GM12874 (cell line): Measurements from ENCODE around the gene STAT5B.

Experiments used
- TF ChIP-seq, protein P1 (sequence below): IDR thresholded peaks from 2 replicates; pipeline ENCODE4 v1.5.1; 2011; ENCODE audit warnings: low read depth, mild to moderate bottlenecking, control low read depth, low read length, moderate library complexity; ENCODE audit not compliant: insufficient read depth

The STAT5B gene

GRCh38 chr17:42192189-42193126, 83.7 kb downstream of the STAT5B start:
- TF ChIP-seq, protein P1, sequence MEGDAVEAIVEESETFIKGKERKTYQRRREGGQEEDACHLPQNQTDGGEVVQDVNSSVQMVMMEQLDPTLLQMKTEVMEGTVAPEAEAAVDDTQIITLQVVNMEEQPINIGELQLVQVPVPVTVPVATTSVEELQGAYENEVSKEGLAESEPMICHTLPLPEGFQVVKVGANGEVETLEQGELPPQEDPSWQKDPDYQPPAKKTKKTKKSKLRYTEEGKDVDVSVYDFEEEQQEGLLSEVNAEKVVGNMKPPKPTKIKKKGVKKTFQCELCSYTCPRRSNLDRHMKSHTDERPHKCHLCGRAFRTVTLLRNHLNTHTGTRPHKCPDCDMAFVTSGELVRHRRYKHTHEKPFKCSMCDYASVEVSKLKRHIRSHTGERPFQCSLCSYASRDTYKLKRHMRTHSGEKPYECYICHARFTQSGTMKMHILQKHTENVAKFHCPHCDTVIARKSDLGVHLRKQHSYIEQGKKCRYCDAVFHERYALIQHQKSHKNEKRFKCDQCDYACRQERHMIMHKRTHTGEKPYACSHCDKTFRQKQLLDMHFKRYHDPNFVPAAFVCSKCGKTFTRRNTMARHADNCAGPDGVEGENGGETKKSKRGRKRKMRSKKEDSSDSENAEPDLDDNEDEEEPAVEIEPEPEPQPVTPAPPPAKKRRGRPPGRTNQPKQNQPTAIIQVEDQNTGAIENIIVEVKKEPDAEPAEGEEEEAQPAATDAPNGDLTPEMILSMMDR, result no peak

DNA sequence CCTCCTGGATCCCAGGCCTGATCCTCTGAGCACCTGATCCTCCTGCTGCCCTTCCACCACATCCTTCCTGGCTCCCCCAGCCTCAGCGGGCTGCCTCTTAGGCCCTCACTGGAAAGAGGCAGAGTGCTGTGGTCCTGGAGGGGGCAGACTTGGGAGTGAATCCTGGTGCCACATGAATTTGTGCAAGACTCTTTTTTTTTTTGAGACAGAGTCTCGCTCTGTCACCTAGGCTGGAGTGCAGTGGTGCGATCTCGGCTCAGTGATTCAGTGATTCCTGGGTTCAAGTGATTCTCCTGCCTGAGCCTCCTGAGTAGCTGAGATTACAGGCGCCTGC, 84.9 kb downstream of the STAT5B start:
- TF ChIP-seq, protein P1, result no peak

DNA sequence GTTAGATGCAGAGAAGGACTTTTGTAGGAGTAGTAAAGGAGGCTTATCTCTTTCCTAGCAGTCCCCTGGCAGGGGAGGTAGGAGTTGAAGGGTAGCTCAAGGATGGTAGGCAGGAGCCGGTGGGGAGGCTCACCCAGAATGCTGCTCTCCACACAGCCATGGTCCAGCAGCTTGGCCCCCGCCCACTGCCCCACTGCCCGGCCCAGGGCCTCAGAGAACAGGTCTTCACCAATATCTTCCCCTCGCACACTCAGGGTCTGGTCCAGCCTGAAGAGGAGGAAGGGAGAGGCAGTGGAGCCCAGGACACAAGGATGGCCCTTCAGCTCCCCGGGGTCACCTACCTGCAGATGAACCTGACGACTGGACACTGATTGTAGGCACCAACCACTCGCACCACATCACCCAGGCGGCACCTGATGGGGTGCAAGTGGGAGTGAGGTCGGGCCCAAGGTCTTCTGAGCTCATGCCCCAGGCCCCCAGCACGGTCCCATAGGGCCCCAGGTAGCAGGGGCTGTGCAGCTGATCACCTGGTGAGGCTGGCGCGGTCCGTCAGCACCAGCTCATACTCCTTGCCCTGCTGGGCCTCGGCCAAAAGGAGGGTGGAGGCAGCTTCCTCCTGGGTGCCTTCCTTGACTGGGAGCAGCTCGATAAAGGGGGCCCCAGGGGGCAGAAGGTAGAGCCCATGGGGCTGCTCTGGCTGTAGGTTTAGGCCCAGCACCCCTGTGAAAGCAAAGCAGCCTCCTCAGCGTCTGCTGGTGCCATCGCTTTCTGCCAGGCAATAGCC, 85.5 kb downstream of the STAT5B start:
- TF ChIP-seq, protein P1, result no peak

GRCh38 chr17:42189651-42189965, 86.6 kb downstream of the STAT5B start:
- TF ChIP-seq, protein P1, result no peak

DNA sequence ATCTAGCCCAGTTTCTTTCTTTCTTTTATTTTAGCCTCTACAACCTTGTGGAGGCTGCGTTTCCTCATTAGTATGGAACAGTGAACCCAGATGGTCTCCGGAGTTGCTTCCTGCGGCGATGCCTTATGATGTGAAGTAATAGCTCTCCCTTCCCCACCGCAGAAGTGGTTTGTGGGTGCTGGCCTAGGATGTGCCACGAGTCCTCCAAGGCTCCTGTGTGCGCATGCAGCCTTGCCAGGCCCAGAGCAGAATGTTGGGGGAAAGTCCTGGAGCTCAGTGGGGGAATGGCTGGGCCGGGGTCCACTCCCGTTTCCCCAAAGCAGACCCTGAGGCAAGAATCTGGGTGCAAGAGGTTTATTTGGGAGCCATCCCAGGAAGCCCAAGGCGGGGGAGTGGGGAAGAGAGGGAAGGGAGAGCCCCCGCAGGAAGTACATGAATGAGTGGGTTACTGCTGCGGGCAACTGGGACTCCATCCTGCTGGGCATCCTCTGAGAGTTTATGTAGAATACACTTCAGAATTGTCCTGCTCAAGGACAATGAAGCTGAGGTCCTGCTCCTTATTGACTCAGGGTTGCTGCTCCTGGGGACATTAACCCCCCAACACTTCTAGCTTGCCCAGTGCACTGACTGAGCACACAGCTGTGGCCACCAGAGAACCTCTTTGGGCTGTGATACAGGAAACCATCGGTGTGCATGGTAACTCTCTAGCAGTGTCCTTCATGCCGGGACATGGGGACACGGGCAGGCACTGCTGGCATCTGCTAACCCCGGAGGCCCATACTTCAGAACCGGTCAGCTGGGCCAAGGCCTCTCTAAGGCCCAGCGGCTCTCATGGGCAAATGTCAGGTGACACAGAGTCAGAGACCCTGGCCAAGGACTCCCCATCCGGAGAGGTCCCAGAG, 87.2 kb downstream of the STAT5B start:
- TF ChIP-seq, protein P1, result no peak

GRCh38 chr17:42187833-42188232, 88.4 kb downstream of the STAT5B start:
- TF ChIP-seq, protein P1, result no peak

- TF ChIP-seq, protein P1, result no peak
Measured at GRCh38 chr17:42185621-42185930, 90.6 kb downstream of the STAT5B start.
